ENCODE results near the gene CDON. TPM values are rescaled to one million over a fixed set of nuclear protein-coding genes. Genes with fewer than 3 reads are reported as not detected.
"Not testable (repeated sequence)": the region's sequence is repeated elsewhere in the genome, so short reads cannot be mapped to it uniquely, and the experiment has no call there.

The CDON gene
- total RNA-seq, 2 donors from 2014 or later, result 9.8 to 26.9 TPM

- no peaks in the 10 kb centered on the region for H3K36me3 ChIP-seq
- DNase-seq (ENCODE audit: low spot score), result no peak
- WGBS, result 89% methylated on average over 4 of the region's 4 CpGs
- no peaks in the 10 kb centered on the region for H3K9me3 ChIP-seq
- TF ChIP-seq POLR2AphosphoS5 (IDR thresholded peaks at IDR 0.05), result no peak
- no peak for TF ChIP-seq POLR2A (IDR thresholded peaks at IDR 0.05)
- no peak for TF ChIP-seq CTCF (IDR thresholded peaks at IDR 0.05)
- no peak overlapping the region for H3K4me3 ChIP-seq
- H3K27me3 ChIP-seq (replicated peaks; ENCODE audit: insufficient read depth), result no peaks in the 10 kb centered on the region
- H3K4me1 ChIP-seq (replicated peaks), result no peaks in the 10 kb centered on the region
- intact Hi-C loops (cut with DNase I), result no loop called here
- H3K27ac ChIP-seq, result no peak overlapping the region
Observed at GRCh38 chr11:126029237-126029636, 33.4 kb downstream of the CDON start.

DNA sequence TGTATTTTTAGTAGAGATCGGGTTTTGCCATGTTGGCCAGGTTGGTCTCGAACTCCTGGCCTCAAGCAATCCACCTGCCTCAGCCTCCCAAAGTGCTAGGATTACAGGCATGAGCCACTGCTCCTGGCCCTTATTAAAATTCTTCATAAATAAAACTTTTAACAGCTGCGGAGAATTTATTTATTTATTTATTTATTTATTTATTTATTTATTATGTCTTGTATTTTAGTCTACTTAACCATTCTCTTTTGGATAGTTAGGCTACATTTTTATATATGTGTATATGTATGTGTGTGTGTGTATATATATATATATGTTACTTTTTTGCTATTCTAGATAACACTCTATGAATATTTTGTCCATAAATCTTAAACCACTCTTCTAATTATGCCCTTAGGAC, 34.1 kb downstream of the CDON start:
- H3K4me3 ChIP-seq, result not testable (repeated sequence)

DNA sequence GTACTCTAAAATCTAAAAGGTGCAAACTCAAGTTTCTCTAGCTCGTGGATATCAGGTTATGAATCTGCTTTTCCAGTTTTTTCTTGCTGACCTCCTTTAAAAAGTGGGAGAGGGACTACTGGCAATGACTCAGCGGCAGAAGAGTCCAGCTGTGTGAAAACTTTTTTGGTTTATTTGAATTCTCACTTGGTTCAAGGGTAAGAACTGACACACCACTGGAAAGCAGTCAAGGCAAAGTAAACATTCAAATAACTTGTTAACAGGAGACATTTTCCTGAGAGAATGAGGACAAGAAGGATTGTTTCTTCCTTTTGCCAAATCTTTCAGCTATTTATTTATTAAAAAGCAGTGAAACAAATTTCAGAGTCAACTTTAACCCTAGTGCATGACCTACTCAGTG, 36.1 kb downstream of the CDON start:
- Histone ChIP-seq H3K4me3 (no peak overlapping the region), H3K4me1 (replicated peaks) (no peaks in the 10 kb centered on the region), H3K27me3 (replicated peaks; ENCODE audit: insufficient read depth) (no peaks in the 10 kb centered on the region), H3K9me3 (no peaks in the 10 kb centered on the region), H3K27ac (no peak overlapping the region), H3K36me3 (no peaks in the 10 kb centered on the region)
- intact Hi-C loops (cut with DNase I), result no loop called here
- 15% methylated on average over 2 of the region's 2 CpGs for WGBS
- no peak for DNase-seq (ENCODE audit: low spot score)
- TF ChIP-seq POLR2AphosphoS5 (IDR thresholded peaks at IDR 0.05) (no peak), CTCF (IDR thresholded peaks at IDR 0.05) (no peak), POLR2A (IDR thresholded peaks at IDR 0.05) (no peak)

More for the DNA sequence above, 34.1 kb downstream of the CDON start:
- H3K4me1 ChIP-seq (replicated peaks); H3K9me3 ChIP-seq; H3K27me3 ChIP-seq (replicated peaks; ENCODE audit: insufficient read depth); H3K27ac ChIP-seq; DNase-seq (ENCODE audit: low spot score); intact Hi-C loops (cut with DNase I); H3K36me3 ChIP-seq: not testable (repeated sequence)
- 96% methylated on average over 3 of the region's 3 CpGs for WGBS

DNA sequence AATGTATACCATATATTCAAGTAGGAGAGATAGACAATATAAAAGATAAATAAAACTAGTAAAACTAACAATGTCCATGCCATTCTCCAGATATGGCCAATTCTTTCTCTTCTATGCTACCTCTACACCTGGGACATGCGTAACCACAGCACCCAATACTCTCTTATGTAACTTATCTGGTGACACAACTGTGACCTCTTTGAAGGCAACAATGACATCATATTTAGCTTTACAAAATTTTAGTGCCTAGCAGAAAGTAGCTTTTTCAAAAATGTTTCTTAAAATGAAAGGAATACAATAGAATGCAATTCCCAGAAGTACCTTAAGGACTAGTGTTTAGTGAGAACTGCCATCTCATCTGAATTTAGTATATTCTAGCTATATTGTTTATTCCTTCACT, 36.8 kb downstream of the CDON start:
- 94% methylated on average over 1 of the region's 1 CpG for WGBS
- Histone ChIP-seq H3K9me3 (no peaks in the 10 kb centered on the region), H3K27ac (no peak overlapping the region), H3K4me3 (no peak overlapping the region), H3K4me1 (replicated peaks) (no peaks in the 10 kb centered on the region), H3K27me3 (replicated peaks; ENCODE audit: insufficient read depth) (no peaks in the 10 kb centered on the region), H3K36me3 (no peaks in the 10 kb centered on the region)
- intact Hi-C loops (cut with DNase I), result no loop called here
- TF ChIP-seq POLR2AphosphoS5 (IDR thresholded peaks at IDR 0.05) (no peak), POLR2A (IDR thresholded peaks at IDR 0.05) (no peak), CTCF (IDR thresholded peaks at IDR 0.05) (no peak)
- DNase-seq (ENCODE audit: low spot score), result no peak

DNA sequence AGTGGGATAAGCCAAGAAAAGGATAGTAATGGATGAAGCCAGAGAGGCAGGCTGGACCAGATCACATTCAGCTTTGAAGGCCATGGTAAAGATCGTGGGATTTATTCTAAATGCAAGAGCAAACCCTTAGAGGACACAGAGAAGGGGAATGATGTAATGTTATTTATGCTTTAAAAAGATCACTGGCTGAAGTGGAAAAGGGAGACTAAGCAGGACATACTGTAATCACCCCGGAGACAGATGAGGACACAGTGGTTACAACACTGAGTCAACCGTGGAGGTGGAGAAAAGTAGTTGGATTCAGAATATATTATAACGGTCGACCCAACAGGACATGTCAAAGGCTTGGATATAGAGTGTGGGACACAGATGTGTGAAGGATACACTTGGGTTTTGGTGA, 38.5 kb downstream of the CDON start:
- no peak for TF ChIP-seq CTCF (IDR thresholded peaks at IDR 0.05)
- TF ChIP-seq POLR2AphosphoS5 (IDR thresholded peaks at IDR 0.05), result no peak
- no peak for TF ChIP-seq POLR2A (IDR thresholded peaks at IDR 0.05)
- no peak overlapping the region for H3K4me3 ChIP-seq

More for the DNA sequence above, 38.5 kb downstream of the CDON start:
- Histone ChIP-seq H3K27me3 (replicated peaks; ENCODE audit: insufficient read depth) (no peaks in the 10 kb centered on the region), H3K27ac (no peak overlapping the region), H3K9me3 (no peaks in the 10 kb centered on the region), H3K36me3 (no peaks in the 10 kb centered on the region), H3K4me1 (replicated peaks) (no peaks in the 10 kb centered on the region)
- WGBS, result 69% methylated on average over 5 of the region's 5 CpGs
- DNase-seq (ENCODE audit: low spot score), result no peak
- intact Hi-C loops (cut with DNase I), result no loop called here
